KMS-11 (cell line): Measurements from ENCODE around the gene TPRX1.

Experiments used
- H2AFZ ChIP-seq: fragments of 200-600 bp; sonication (generic); 2 replicates; pipeline ENCODE4 v1.6.1; 2016; ENCODE audit warnings: antibody characterized with exemption, mixed run types, low read depth
- H3K27ac ChIP-seq: fragments of 200-600 bp; sonication (generic); 2 replicates; pipeline ENCODE4 v1.6.1; 2016; ENCODE audit warnings: mild to moderate bottlenecking, mixed run types
- H3K27me3 ChIP-seq: fragments of 200-600 bp; sonication (generic); 2 replicates; pipeline ENCODE4 v1.6.1; 2017; ENCODE audit warnings: mild to moderate bottlenecking, low read depth, mixed run types, moderate library complexity; ENCODE audit not compliant: insufficient read depth
- H3K36me3 ChIP-seq: fragments of 200-600 bp; sonication (generic); 2 replicates; pipeline ENCODE4 v1.6.1; 2017; ENCODE audit warnings: mild to moderate bottlenecking, mixed run types; ENCODE audit not compliant: insufficient read depth
- H3K4me1 ChIP-seq: fragments of 200-600 bp; sonication (generic); 2 replicates; pipeline ENCODE4 v1.6.1; 2016; ENCODE audit warnings: mild to moderate bottlenecking, low read depth, mixed run types; ENCODE audit not compliant: poor library complexity, severe bottlenecking
- H3K4me2 ChIP-seq: fragments of 200-600 bp; sonication (generic); 2 replicates; pipeline ENCODE4 v1.7.0; 2016; ENCODE audit warnings: mild to moderate bottlenecking, mixed run types
- H3K4me3 ChIP-seq: fragments of 200-600 bp; sonication (generic); IDR thresholded peaks from 2 replicates; pipeline ENCODE4 v1.6.1; 2017; ENCODE audit warnings: low read depth, low read length, mixed read lengths; ENCODE audit not compliant: insufficient read depth
- H3K79me2 ChIP-seq: fragments of 200-600 bp; sonication (generic); 2 replicates; pipeline ENCODE4 v1.6.1; 2016; ENCODE audit warnings: low read depth, mixed run types; ENCODE audit not compliant: insufficient read depth
- H3K9ac ChIP-seq: fragments of 200-600 bp; sonication (generic); 2 replicates; pipeline ENCODE4 v1.6.1; 2016; ENCODE audit warnings: mild to moderate bottlenecking, mixed run types
- H4K20me1 ChIP-seq: fragments of 200-600 bp; sonication (generic); 2 replicates; pipeline ENCODE4 v1.6.1; 2016; ENCODE audit warnings: mild to moderate bottlenecking, mixed run types; ENCODE audit not compliant: insufficient read depth
- TF ChIP-seq, protein P1 (sequence below): fragments of 200-600 bp; sonication (generic); conservative IDR thresholded peaks from 2 replicates; pipeline ENCODE4 v1.6.1; 2017; ENCODE audit warnings: low read depth, mild to moderate bottlenecking, antibody characterized with exemption, low read length, moderate library complexity, mixed read lengths

The TPRX1 gene

DNA sequence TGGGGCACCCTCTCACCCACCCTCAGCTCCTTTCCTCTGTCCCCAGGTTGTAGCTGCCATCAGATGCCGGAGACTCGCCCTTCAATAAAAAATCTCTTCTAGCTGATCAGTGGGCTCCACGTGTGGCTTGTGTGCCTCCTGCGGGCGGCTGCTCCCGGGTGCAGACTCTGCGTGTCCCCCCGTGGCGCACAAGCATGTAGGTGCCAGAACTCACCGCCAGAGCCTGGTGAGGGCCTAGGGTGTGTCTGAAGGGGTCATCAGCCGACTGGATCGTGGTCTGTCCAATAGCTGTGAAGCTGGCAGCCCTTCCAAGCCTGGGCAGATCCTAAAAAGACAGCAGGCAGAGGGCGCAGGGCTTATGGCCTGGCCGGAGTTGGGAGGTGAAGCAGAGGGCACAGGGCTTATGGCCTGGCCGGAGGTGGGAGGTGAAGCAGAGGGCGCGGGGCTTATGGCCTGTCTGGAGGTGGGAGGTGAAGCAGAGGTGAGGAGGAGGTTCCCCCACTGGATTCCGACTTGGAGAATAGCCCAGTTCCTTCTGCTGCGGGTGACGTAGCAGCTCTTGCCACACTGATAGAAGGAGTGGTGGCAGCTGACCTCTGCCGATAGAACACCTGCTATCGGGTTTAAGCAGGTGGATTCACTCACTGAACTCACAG lies 47.3 kb downstream of the TPRX1 start:
- no peaks in the 10 kb centered on the region for H3K79me2 ChIP-seq
- TF ChIP-seq, protein P1, sequence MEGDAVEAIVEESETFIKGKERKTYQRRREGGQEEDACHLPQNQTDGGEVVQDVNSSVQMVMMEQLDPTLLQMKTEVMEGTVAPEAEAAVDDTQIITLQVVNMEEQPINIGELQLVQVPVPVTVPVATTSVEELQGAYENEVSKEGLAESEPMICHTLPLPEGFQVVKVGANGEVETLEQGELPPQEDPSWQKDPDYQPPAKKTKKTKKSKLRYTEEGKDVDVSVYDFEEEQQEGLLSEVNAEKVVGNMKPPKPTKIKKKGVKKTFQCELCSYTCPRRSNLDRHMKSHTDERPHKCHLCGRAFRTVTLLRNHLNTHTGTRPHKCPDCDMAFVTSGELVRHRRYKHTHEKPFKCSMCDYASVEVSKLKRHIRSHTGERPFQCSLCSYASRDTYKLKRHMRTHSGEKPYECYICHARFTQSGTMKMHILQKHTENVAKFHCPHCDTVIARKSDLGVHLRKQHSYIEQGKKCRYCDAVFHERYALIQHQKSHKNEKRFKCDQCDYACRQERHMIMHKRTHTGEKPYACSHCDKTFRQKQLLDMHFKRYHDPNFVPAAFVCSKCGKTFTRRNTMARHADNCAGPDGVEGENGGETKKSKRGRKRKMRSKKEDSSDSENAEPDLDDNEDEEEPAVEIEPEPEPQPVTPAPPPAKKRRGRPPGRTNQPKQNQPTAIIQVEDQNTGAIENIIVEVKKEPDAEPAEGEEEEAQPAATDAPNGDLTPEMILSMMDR = no peak

DNA sequence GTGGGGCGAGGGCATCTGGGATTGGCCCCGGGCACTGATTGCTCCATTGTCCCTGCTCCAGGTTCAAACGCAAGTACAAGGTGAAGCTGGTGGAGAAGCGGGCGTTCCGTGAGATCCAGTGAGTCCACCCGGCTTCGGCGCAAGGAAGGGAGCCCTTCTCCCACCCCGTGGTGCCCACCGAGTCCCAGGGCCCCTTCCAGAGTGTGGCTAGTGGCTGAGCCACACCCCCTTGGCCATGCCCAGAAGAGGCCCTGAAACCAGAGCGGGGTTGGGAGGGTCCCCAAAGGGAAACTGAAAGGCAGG lies 47.8 kb downstream of the TPRX1 start:
- no peaks in the 10 kb centered on the region for H3K27me3 ChIP-seq
- no peak overlapping the region for H3K9ac ChIP-seq
- H3K4me1 ChIP-seq = no peaks in the 10 kb centered on the region
- H3K36me3 ChIP-seq = peaks cover 17% of the 10 kb centered on the region; the same call in 1 of the 2 replicates
- TF ChIP-seq, protein P1 = no peak
- H2AFZ ChIP-seq = no peak overlapping the region
- no peaks in the 10 kb centered on the region for H4K20me1 ChIP-seq
- H3K4me2 ChIP-seq = no peak overlapping the region
- H3K79me2 ChIP-seq = no peaks in the 10 kb centered on the region
- no peak overlapping the region for H3K27ac ChIP-seq
- no peak overlapping the region for H3K4me3 ChIP-seq

More for the DNA sequence above, 47.3 kb downstream of the TPRX1 start:
- Histone ChIP-seq H2AFZ (no peak overlapping the region), H3K36me3 (peaks cover 15% of the 10 kb centered on the region; the same call in 1 of the 2 replicates), H3K4me3 (no peak overlapping the region), H3K4me2 (no peak overlapping the region), H3K4me1 (no peaks in the 10 kb centered on the region), H3K27me3 (no peaks in the 10 kb centered on the region), H4K20me1 (no peaks in the 10 kb centered on the region), H3K9ac (no peak overlapping the region), H3K27ac (no peak overlapping the region)

DNA sequence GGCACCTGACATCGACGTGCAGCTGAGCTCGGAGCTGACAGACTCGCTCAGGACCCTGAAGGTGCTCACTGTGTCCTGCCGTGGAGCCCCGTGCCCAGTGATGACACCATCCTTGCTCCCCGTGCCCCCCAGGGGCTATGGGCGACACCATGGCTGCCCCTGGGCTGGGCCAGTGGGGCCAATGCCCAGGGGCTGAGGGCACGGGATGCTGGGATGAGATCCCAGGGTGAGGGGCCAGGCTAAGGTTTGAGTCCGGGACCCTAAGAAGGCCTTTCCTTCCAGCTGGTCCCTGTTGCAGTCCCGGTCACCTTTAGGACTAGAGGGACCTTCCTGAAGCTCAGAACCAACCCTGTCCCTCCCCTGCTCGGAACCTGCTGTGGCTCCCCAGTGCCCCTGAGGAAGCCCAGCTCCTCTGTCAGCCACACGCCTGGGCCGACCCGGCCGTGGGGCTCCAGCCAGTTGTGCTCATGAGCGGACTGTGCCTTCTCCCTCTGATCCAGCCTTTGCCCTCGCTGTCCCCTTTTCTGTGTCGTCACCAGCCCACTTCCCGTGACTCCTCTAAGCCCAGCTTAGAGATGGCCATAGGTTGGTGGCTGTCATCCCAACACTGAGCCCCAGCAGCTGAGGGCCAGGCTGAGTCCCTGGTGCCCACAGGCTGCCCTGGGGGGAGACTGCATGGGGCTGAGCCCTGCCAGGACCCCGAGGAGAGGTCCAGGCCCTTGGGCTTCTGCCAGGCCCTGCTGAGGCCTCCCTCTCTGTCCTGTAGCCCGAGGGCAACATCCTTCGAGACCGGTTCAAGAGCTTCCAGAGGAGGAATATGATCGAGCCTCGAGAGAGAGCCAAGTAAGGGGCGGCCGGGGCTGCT lies 48.4 kb downstream of the TPRX1 start:
- no peak overlapping the region for H2AFZ ChIP-seq
- H3K4me1 ChIP-seq = no peaks in the 10 kb centered on the region
- H3K27me3 ChIP-seq = no peaks in the 10 kb centered on the region
- TF ChIP-seq, protein P1 = no peak
- peaks cover 17% of the 10 kb centered on the region; the same call in 1 of the 2 replicates for H3K36me3 ChIP-seq
- H3K4me3 ChIP-seq = no peak overlapping the region
- no peak overlapping the region for H3K4me2 ChIP-seq
- H3K9ac ChIP-seq = no peak overlapping the region
- H3K79me2 ChIP-seq = no peaks in the 10 kb centered on the region
- no peaks in the 10 kb centered on the region for H4K20me1 ChIP-seq
- H3K27ac ChIP-seq = no peak overlapping the region

DNA sequence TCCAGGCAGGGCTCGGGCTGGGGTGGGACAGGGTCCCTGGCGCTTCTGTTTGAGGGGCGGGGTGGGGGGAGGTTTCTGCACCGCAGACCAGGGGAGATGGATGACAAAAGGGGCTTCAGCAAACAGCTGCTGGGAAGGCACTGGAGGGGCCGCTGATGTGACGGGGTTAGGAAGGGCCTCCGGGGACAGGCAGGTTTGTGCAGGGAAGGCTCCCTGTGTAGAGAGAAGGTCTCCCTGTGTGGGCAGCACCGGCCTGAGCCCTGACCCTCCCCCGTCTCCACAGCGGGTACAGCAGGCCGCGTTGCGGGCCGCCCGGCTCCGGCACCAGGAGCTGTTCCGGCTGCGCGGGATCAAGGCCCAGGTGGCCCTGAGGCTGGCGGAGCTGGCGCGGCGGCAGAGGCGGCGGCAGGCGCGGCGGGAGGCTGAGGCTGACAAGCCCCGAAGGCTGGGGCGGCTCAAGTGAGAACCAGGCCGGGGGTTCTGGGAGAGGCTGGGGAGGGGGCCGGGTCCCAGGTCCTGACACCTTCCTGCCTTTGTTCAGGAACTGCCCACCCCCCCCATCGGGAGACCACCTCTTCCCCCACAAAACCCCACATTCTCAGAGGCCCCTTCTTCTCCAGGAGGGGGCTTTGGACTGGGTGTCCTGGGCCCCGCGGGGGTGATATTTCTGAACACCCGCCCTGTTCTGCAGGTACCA lies 49.1 kb downstream of the TPRX1 start:
- Histone ChIP-seq H3K27ac (no peak overlapping the region), H3K27me3 (no peaks in the 10 kb centered on the region), H3K4me2 (no peak overlapping the region), H3K4me1 (no peaks in the 10 kb centered on the region), H3K4me3 (no peak overlapping the region), H4K20me1 (no peaks in the 10 kb centered on the region), H3K79me2 (no peaks in the 10 kb centered on the region; the same call in 1 of the 2 replicates), H3K9ac (no peak overlapping the region), H2AFZ (no peak overlapping the region), H3K36me3 (peaks cover 17% of the 10 kb centered on the region; the same call in 1 of the 2 replicates)
- TF ChIP-seq, protein P1 = no peak
